ENCODE data around the gene PIK3C2B. TPM values are rescaled to one million over a fixed set of nuclear protein-coding genes. Genes with fewer than 3 reads are reported as not detected.
A peak's percentile ranks its signal among the peaks of the same experiment; 100 is the strongest.
"Not testable (repeated sequence)": the region's sequence is repeated elsewhere in the genome, so short reads cannot be mapped to it uniquely, and the experiment has no call there.

PIK3C2B gene, protein sequence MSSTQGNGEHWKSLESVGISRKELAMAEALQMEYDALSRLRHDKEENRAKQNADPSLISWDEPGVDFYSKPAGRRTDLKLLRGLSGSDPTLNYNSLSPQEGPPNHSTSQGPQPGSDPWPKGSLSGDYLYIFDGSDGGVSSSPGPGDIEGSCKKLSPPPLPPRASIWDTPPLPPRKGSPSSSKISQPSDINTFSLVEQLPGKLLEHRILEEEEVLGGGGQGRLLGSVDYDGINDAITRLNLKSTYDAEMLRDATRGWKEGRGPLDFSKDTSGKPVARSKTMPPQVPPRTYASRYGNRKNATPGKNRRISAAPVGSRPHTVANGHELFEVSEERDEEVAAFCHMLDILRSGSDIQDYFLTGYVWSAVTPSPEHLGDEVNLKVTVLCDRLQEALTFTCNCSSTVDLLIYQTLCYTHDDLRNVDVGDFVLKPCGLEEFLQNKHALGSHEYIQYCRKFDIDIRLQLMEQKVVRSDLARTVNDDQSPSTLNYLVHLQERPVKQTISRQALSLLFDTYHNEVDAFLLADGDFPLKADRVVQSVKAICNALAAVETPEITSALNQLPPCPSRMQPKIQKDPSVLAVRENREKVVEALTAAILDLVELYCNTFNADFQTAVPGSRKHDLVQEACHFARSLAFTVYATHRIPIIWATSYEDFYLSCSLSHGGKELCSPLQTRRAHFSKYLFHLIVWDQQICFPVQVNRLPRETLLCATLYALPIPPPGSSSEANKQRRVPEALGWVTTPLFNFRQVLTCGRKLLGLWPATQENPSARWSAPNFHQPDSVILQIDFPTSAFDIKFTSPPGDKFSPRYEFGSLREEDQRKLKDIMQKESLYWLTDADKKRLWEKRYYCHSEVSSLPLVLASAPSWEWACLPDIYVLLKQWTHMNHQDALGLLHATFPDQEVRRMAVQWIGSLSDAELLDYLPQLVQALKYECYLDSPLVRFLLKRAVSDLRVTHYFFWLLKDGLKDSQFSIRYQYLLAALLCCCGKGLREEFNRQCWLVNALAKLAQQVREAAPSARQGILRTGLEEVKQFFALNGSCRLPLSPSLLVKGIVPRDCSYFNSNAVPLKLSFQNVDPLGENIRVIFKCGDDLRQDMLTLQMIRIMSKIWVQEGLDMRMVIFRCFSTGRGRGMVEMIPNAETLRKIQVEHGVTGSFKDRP (N-terminal part only)
- total RNA-seq, result 146 TPM

DNA sequence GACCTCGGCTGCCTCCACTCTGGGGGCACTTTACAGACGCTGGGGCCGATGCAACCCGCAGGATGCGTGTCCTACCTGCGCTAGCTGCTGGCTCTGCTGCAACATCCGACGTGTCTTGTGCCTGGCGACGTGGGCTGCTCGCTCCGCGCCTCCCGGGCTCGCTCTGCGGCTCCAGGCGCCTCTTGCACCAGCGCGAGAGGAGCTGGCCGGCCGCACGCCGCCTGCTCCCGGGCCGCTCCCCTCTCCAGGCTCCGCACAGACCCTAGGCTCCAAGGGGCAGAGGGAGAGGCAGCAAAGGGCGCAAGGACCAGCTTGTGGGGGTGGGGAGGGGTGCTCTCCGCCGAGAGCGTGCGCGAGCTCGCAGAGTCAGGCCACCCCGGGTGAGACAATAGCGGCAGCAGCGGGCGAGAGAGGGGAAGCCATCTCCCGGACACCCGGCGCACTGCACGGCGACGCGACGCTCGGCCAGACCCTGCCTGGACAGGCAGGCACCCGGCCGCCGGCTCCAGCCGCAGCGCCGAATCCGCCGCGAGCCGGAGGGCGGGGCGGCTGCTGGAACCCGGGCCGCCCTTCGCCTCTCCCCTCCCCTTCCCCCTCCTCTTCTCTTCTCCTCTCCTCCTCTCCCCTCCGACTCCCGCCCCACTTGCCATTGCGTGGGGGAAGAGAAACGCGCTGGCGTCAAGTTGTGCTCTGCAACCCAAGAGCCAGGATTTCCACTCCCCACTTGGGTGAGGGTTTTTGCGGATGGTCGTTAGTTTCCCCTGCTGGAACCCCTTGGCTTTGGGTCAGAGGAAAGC lies at the start of gene PIK3C2B:
Gene PIK3C2B (minus strand): TSS at position 525 of the 797 bp plus-strand sequence. CDS start 25,003 bp downstream, outside the sequence.
- peak; percentile 88 for DNase-seq (ENCODE audit: low spot score)

- DNase-seq (ENCODE audit: low spot score), result no peak
Measured at GRCh38 chr1:204544321-204544720, 49.7 kb upstream of the PIK3C2B start.

- no peak for DNase-seq (ENCODE audit: low spot score)
Measured at GRCh38 chr1:204541626-204542025, 47.0 kb upstream of the PIK3C2B start.

DNA sequence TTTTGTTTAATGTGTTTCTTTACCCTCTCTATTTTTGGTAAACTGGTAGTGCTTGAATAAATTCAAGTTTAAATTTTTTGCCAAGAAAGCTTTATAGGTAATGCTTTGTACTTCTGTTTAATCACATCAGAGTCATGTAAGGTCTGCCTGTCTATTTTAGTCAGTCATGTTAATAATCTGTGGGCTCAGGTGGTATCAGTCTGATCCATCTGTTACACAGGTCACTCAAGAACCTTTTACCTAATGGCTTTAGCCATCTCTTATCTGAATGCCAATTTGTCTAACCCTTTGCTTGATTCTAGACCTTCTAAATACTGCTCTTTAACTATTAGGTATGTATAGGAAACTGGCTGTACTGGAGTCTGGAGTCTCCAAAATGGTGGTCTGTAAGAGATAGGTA lies 38.2 kb upstream of the PIK3C2B start:
- DNase-seq (ENCODE audit: low spot score), result no peak

DNA sequence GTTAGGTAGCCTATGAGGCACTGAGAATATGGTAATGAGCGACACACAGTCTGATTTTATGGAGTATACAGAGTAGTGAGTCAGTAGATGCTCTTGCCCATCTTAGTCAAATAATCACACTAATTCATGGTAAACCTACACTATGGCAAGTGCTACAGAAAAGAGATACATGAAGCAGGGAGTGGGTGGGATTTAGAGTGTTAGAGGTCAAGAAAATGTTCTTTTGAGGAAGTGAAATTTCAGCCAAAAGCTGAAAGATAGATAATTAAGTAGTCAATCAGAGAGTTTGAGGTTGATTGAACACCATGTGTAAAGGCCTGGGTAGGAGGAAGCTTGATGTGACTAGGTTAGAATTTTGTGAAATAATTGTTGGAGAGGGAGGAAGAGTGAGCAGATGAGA lies 36.3 kb upstream of the PIK3C2B start:
- no peak for DNase-seq (ENCODE audit: low spot score)

DNA sequence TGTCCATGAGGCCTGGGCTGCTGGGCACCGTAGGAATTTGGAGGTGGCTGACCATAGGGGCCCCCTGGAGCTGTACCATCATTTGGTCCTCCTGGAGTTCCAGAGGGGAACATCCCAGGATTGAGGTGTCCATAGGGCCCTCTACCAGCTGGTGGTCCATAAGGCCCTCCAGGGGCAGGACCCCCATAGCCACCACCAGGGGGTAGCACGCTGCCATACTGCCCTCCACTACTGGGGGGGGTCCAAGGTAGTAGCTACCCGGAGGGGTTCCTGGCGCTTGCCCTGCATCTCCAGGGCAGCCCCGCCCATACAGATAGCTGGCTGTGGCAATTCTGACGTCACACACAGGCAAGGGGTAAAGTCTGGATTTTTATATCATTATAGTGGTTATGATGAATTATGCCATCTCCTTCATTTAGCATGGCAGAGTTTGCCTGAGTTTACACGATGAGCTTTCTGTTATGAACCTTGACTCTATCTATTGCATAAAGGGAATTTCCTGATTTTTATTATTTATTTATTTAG lies 34.8 kb upstream of the PIK3C2B start:
- no peak for DNase-seq (ENCODE audit: low spot score)

- no peak for DNase-seq (ENCODE audit: low spot score)
Measured at GRCh38 chr1:204528677-204529076, 34.1 kb upstream of the PIK3C2B start.

DNA sequence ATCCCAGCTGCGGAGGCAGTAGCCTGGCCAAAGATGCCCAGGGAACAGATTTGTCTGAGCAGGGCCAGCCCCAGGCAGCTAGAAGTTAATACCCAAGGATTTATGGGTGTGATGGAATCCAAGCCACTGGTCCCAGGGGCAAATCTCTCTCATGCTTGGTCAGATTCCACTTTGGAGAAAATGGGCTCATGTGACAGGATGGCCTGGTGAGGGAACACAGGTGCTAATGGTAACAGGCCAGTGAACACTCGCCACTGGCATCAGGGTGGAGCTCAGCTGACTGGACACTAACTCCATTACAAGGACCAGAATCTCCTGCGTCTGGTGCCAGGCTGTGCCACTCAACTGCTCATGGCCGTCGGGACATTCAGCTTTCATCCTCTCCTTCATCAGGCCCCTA lies 33.6 kb upstream of the PIK3C2B start:
- DNase-seq (ENCODE audit: low spot score), result no peak

GRCh38 chr1:204524986-204525385 lies 30.4 kb upstream of the PIK3C2B start:
- DNase-seq (ENCODE audit: low spot score), result no peak

DNA sequence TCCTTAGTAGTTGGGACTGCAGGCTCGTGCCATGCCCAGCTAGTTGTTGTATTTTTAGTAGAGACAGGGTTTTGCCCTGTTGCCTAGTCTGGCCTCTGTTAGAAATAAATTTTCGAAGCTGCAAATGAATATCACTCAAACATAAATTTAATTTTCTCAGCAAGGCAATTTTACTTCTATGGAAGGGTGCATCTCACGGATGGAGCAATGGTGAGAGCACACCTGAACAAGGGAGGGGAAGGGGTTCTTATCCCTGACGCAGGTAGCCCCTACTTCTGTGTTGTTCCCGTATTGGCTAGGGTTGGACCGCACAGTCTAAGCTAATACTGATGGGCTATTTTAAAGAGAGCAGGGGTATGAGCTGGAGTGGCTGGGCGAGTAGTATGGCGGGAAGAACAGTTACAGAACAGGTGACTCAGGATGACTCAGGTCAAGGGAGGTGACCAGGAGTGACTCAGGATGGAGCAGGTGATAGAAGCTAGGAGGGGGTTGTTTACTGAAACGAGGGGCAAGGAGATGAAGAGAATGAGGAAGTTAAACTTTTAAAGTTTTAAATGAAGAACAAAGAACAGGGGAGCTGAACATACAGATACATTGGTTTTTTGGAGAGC lies 29.1 kb upstream of the PIK3C2B start:
- no peak for DNase-seq (ENCODE audit: low spot score)

DNA sequence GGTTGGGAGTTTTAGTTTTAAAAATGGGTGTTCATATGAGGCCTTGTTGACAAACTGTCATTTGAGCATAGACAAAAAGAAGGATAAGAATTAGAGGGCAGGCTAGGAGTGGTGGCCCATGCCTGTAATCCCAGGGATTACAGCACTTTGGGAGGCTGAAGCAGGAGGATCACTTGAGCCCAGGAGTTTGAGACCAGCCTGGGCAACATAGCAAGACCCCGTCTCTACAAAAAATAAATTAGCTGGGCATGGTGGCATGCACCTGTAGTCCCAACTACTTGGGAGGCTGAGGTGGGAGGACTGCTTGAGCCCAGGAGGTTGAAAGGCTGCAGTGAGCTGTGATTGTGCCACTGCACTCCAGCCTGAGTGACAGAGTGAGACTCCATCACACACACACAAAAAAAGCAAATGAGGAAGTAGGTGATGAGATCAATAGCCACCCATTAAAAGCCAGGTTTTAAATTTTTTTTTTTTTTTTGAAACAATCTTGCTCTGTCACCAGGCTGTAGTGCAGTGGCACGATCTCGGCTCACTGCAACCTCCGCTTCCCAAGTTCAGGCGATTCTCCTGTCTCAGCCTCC lies 27.4 kb upstream of the PIK3C2B start:
- not testable (repeated sequence) for DNase-seq (ENCODE audit: low spot score)

GRCh38 chr1:204520834-204521709 lies 26.5 kb upstream of the PIK3C2B start:
- no peak for DNase-seq (ENCODE audit: low spot score)

- DNase-seq (ENCODE audit: low spot score), result not testable (repeated sequence)
Measured at GRCh38 chr1:204517382-204517781, 22.8 kb upstream of the PIK3C2B start.

GRCh38 chr1:204516180-204516879 lies 21.7 kb upstream of the PIK3C2B start, which contains the start of gene MDM4:
Gene MDM4 (plus strand): TSS chr1:204516406. CDS start chr1:204525519, 9,113 bp downstream.
- peak; percentile 94 for DNase-seq (ENCODE audit: low spot score)

DNA sequence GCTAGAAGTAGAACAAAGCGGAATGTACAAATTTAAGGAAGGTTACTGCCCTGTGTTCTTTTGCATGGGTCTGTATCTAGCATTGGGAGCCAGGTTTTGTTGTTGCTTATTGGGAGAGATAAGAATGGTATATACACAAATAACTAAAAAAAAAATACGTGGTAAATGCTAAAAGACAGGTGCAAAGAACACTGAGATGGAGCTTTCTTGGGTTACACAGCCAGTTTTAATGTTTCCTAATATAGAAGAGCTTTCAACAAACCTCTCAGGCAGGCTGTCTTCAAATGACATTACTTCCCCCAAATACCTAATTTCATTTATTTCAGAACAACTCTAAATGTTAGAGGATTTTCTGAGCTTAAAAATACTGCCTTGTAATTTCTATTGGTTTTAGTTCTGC lies 20.2 kb upstream of the PIK3C2B start:
- no peak for DNase-seq (ENCODE audit: low spot score)

DNA sequence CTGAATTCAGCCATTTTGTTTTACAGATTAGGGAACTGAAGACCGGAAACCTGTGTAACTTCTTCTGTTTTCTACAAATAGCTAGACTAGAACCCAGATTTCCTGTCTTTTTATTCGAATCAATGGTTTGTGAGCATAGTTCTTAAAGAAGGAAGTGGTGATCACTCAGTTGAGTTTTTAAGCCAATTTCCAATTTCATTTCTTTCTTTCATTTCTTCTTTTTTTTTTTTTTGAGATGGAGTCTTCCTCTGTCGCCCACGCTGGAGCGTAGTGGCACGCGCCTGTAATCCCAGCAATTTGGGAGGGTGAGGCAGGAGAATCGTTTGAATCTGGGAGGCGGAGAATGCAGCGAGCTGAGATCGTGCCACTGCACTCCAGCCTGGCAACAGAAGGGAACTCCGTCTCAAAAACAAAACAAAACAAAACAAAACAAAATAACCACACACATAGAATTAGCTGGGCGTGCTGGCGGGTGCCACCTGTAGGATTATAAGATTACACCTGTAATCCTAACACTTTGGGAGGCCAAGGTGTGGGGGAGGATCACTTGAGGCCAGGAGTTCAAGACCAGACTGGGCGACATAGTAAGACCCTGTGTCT lies 18.6 kb upstream of the PIK3C2B start:
- DNase-seq (ENCODE audit: low spot score), result no peak

GRCh38 chr1:204511366-204511765 lies 16.8 kb upstream of the PIK3C2B start:
- no peak for DNase-seq (ENCODE audit: low spot score)

- no peak for DNase-seq (ENCODE audit: low spot score)
Measured at GRCh38 chr1:204509186-204509635, 14.6 kb upstream of the PIK3C2B start.
